ENCODE results near the gene RNGTT. TPM values are rescaled to one million over a fixed set of nuclear protein-coding genes. Genes with fewer than 3 reads are reported as not detected.

The RNGTT gene
- total RNA-seq, 1 donor from 2014 or later: 18.2 TPM

GRCh38 chr6:88890860-88891845, 72.3 kb downstream of the RNGTT start:
- Histone ChIP-seq H3K9me3 (no peaks in the 10 kb centered on the region), H3K27me3 (no peaks in the 10 kb centered on the region), H3K4me1 (no peaks in the 10 kb centered on the region), H3K27ac (no peak overlapping the region), H3K36me3 (peaks cover 0 to 2% of the 10 kb centered on the region in 2 donors), H3K4me3 (no peak overlapping the region)
- DNase-seq (ENCODE audit: extremely low spot score in 2 of 2): no peak
- TF ChIP-seq CTCF (IDR thresholded peaks at IDR 0.05): no peak
- no peak for TF ChIP-seq POLR2AphosphoS5 (IDR thresholded peaks at IDR 0.05; ENCODE audit: insufficient read depth in 1 of 2, low read depth in 1 of 2)
- no peak for TF ChIP-seq POLR2A (IDR thresholded peaks at IDR 0.05)
- intact Hi-C loops (cut with DNase I): no loop called here

GRCh38 chr6:88890394-88890793, 73.0 kb downstream of the RNGTT start:
- Histone ChIP-seq H3K4me3 (no peak overlapping the region), H3K27me3 (no peaks in the 10 kb centered on the region), H3K9me3 (no peaks in the 10 kb centered on the region), H3K36me3 (peaks cover 0 to 7% of the 10 kb centered on the region in 2 donors), H3K27ac (no peak overlapping the region), H3K4me1 (no peaks in the 10 kb centered on the region)
- DNase-seq (ENCODE audit: extremely low spot score in 2 of 2): no peak
- intact Hi-C loops (cut with DNase I): no loop called here
- TF ChIP-seq POLR2AphosphoS5 (IDR thresholded peaks at IDR 0.05; ENCODE audit: insufficient read depth in 1 of 2, low read depth in 1 of 2) (no peak), CTCF (IDR thresholded peaks at IDR 0.05) (no peak), POLR2A (IDR thresholded peaks at IDR 0.05) (no peak)

GRCh38 chr6:88884361-88884760, 79.1 kb downstream of the RNGTT start:
- H3K27me3 ChIP-seq: no peaks in the 10 kb centered on the region
- H3K27ac ChIP-seq: no peak overlapping the region
- intact Hi-C loops (cut with DNase I): no loop called here
- peaks cover 0 to 7% of the 10 kb centered on the region in 2 donors for H3K36me3 ChIP-seq
- no peak overlapping the region for H3K4me3 ChIP-seq
- TF ChIP-seq CTCF (IDR thresholded peaks at IDR 0.05): no peak
- no peak for TF ChIP-seq POLR2A (IDR thresholded peaks at IDR 0.05)
- no peak for TF ChIP-seq POLR2AphosphoS5 (IDR thresholded peaks at IDR 0.05; ENCODE audit: insufficient read depth in 1 of 2, low read depth in 1 of 2)
- no peaks in the 10 kb centered on the region for H3K9me3 ChIP-seq
- H3K4me1 ChIP-seq: no peaks in the 10 kb centered on the region
- no peak for DNase-seq (ENCODE audit: extremely low spot score in 2 of 2)

- intact Hi-C loops (cut with DNase I): no loop called here
- Histone ChIP-seq H3K4me3 (no peak overlapping the region), H3K36me3 (peaks cover 0 to 7% of the 10 kb centered on the region in 2 donors), H3K27ac (no peak overlapping the region), H3K9me3 (no peaks in the 10 kb centered on the region), H3K4me1 (no peaks in the 10 kb centered on the region), H3K27me3 (no peaks in the 10 kb centered on the region)
- TF ChIP-seq POLR2AphosphoS5 (IDR thresholded peaks at IDR 0.05; ENCODE audit: insufficient read depth in 1 of 2, low read depth in 1 of 2) (no peak), POLR2A (IDR thresholded peaks at IDR 0.05) (no peak), CTCF (IDR thresholded peaks at IDR 0.05) (no peak)
- DNase-seq (ENCODE audit: extremely low spot score in 2 of 2): no peak
These were observed 80.9 kb downstream of the RNGTT start for GRCh38 chr6:88882536-88882935.

- intact Hi-C loops (cut with DNase I): no loop called here
- TF ChIP-seq POLR2AphosphoS5 (IDR thresholded peaks at IDR 0.05; ENCODE audit: insufficient read depth in 1 of 2, low read depth in 1 of 2) (no peak), CTCF (IDR thresholded peaks at IDR 0.05) (no peak), POLR2A (IDR thresholded peaks at IDR 0.05) (no peak)
- H3K9me3 ChIP-seq: no peaks in the 10 kb centered on the region
- H3K27me3 ChIP-seq: no peaks in the 10 kb centered on the region
- no peaks in the 10 kb centered on the region for H3K4me1 ChIP-seq
- peaks cover 0 to 7% of the 10 kb centered on the region in 2 donors for H3K36me3 ChIP-seq
- no peak overlapping the region for H3K27ac ChIP-seq
- H3K4me3 ChIP-seq: no peak overlapping the region
- no peak for DNase-seq (ENCODE audit: extremely low spot score in 2 of 2)
These were observed 82.0 kb downstream of the RNGTT start for GRCh38 chr6:88881451-88881850.

All from vagina (tissue), 2 donors.